Activated CD4-positive, alpha-beta T cell treated with anti-CD3 and anti-CD28 coated beads, Interleukin-2, Interleukin-4, amounts not matched to agents 100 ng/mL and 50 ng/mL, durations not matched to agents 16 hours and 8 hours (primary cell): ENCODE measurements around the gene CNNM4.

Experiments used
- DNase-seq: peaks from one replicate; pipeline ENCODE4 v3.0.0-alpha.2; 2020; ENCODE audit warnings: low spot score

CNNM4 gene

GRCh38 chr2:96832408-96832753 is 71.7 kb downstream of the CNNM4 start:
- no peak for DNase-seq

DNA sequence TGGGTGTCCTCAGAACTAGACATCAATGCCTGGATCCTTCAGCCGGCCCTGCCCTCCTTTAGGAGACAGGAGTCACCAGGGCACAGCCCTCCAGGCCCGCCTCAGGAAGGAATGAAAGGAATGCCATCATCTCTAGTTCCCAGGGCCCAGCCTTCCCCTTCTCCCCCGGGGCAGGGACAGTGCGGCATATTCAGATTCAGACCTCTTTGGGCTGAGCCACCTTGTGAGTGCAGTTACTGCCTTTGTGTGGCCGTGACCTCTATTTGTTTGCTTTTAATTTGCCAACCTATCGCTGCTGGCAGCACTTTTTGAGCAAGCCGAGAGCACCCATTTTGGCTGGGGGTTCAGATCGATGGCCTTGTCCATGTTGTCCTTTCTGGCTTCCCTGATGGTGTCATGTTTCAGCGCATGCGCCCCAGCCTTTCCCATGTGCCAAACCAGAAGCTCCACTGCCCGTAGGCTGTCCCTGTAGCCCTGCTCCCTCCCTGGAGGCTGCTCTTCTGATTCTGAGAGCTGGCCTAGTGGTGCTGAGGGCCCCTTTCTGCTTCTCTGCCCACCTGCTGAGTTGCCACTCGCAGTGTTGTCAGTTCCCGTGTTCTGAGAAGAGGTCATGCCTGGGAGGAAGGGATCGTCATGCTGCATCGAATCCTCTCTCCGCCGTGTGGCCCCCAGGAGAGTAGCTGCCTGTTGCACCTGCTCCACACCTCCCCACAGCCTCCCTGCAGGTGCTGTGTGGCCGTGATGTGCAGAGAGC is 72.2 kb downstream of the CNNM4 start:
- DNase-seq = no peak

- no peak for DNase-seq
Measured at GRCh38 chr2:96835830-96836229, 75.1 kb downstream of the CNNM4 start.

DNA sequence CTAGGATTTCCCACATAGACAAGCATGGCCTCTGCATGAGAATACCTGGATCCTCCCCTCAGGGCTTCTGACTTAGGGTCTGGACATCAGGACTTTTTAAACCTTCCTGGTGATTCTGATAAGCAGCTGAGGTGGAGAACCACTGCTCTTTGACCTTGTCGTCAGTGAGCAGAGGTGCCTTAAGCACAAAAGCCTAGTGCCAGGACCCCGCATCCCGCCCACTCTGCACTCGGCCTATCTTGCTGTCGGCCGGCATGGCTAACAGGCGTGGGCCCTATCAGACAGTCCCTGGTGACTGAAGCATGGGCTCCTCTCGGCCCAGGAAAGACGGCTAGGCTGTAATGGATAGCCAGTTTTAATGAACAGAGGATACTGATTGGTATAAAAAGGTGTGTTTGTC is 76.9 kb downstream of the CNNM4 start:
- no peak for DNase-seq

DNA sequence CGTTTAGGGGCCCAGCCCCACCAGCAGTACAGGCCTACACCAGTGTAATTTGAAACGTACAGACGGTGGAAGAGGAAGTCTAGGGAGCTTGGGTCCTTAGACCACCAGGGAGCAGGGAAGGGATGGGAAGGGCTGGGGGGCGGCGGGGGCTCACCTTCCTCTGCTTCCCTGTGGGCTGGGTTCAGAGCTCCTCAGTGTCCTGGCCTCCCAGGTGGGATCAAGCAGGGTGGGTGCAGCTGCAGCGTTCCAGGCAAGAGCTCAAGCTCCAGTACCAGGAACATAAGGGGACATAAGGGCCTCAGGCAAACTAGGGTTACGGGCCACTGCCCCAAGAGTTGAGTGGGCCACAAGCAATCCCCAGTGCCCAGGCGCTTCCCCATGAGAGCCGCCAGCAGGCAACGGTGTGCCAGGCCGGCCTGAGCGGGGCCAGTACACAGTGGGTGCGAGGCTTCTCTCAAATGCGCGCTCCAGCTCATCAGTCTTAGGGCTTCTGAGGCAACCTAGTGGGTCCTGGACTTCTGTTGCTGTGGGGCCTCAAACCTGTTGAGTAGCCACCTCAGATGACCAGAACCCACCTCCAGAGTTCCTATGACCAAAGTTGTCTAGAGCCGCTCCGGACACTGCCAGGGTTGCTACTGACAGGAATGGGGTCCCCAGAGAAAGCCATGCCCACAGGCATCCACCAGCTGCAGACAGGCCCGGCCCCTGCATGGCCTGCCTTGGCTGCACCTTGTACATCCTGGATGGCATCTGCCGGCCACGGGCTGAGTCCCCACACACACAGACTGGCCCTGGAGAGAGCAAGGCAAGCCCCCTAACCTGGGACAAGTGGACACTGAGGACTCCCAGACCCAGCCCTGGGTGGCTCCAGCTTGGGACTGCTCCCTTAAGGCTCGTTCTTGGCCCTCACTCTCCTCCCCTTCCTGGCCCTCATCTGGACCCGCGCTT is 77.9 kb downstream of the CNNM4 start:
- DNase-seq = no peak

GRCh38 chr2:96839293-96839874 is 78.7 kb downstream of the CNNM4 start:
- DNase-seq = peak; percentile 86

- no peak for DNase-seq
Measured at GRCh38 chr2:96839875-96840850, 79.5 kb downstream of the CNNM4 start.

DNA sequence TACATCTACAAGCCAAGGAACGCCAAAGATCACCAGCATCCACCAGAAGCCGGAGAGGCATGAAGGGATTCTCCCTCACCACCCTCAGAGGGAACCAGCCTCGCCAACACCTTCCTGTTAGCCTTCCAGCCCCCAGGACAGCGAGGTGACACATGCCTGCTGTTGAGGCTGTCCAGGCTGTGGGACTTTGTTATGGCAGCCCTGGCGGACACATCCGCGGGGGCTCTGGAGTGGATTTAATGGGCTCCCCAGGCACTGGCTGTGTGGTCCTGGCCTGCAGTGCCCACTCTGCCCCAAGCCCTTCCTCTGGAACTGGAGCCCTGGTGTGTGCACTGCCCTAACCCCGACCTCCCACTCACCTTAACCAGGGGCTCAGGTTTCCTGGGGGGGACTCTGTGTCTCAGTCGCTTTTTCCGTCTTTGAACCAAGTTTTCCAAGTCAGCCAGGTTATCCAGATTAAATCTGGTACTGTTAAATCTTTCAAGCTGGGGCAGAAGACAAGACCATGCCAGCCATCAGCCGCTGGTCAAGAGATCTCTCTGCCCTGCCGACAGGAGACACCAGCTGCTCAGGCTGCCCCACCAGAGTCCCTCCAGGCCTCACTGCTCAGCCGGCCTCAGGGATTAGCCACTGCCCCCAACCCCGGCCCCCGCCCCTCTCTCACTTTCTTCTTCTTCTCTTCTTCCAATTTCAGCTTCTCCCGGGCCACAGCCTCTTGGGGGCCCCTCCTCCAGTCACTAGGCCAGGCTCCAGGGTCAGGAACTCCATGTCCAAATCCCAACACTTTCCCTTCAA is 81.2 kb downstream of the CNNM4 start:
- DNase-seq = no peak

- DNase-seq = no peak
Measured at GRCh38 chr2:96842600-96842999, 81.9 kb downstream of the CNNM4 start.

- no peak for DNase-seq
Measured at GRCh38 chr2:96843538-96844268, 83.0 kb downstream of the CNNM4 start, which contains the start of gene ANKRD23. Gene ANKRD23, minus strand, starts transcription at chr2:96844021. Its CDS starts 29 bp downstream, at chr2:96843992.

DNA sequence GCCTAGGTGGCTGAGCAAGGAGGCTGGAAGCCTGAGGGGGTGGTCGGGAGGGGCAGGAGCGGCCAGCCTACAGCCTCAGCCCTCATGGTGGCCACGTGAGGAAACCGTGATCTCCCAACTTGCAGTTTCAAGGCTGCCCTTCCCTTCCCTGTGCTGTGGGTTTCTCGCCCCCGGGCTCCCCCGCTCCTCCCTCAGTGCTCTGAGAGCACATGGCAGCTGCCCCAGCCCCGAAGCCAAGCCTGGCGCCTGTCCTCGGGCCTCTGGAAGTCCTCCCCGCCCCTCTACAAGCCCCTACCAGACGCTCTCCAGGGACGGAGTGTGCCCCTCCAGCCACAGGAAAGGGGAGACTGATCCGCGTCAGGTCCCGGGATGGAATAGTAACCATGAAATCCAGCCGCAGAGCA is 83.7 kb downstream of the CNNM4 start:
- no peak for DNase-seq

- no peak for DNase-seq
Measured at GRCh38 chr2:96846825-96847224, 86.1 kb downstream of the CNNM4 start.

GRCh38 chr2:96847586-96847985 is 86.9 kb downstream of the CNNM4 start:
- DNase-seq = no peak

GRCh38 chr2:96848264-96848663 is 87.6 kb downstream of the CNNM4 start:
- no peak for DNase-seq

DNA sequence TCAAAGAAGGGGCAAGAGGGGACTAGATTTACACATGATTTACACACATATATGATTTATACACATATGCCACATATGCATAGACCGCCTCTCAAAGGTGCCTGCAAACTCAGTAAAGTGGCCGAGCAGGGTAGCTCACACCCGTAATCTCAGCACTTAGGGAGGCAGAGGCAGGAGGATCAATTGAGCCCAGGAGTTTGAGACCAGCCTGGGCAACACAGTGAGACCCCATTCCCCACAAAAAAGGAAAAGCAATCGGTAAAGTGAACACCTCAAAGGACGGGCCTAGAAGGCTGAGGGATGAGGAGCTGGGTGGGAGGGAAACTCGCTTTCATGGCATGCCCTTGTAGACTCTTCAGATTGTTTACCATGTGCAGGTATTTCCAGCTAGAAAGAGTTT is 92.0 kb downstream of the CNNM4 start:
- no peak for DNase-seq

GRCh38 chr2:96853321-96853720 is 92.6 kb downstream of the CNNM4 start:
- DNase-seq = no peak

- DNase-seq = peak; percentile 65
Measured at GRCh38 chr2:96856776-96857666, 96.3 kb downstream of the CNNM4 start.

DNA sequence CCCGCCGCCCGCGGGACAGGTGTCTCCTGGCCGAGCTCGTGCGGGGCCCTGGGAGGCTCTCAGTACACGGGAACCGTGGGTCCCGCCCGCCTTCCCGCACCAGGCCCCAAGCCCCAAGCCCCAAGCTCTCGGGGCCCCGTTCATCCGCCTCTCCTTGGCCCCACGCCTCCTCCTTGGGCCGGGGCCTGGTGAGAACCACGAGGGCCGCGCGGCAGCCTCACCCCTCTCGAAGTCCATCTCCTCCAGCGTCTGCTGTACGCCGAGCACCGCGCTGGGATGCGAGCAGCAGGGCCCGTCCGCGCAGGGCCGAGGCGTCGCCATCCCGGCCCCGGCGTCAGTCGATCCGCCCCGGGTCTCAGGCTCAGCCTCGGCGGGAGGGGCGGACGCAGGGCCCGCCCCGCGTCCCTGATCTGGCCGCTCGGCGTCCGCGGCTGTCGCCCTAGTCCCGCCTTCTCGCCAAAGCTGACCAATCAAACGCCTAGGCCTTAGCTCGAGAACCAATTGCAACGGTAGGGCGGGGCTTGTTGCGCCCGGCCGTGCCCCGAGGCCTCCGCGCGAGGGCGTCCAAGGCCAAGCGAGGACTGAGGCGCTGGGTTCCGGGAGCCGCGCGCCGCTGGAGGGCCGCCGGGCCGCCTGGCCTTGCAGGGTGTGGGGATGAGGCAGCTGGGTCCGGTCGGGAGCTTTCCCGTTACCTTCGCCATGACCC is 97.1 kb downstream of the CNNM4 start, which contains the start of gene ANKRD39:
ANKRD39 (minus strand) TSS at position 350 of the 706 bp plus-strand sequence; CDS start at position 321, 29 bp downstream.
- DNase-seq = peak; percentile 99
